HG03280 (cell line): Measurements from ENCODE around the gene SMIM3.
"Not testable (repeated sequence)": the region's sequence is repeated elsewhere in the genome, so short reads cannot be mapped to it uniquely, and the experiment has no call there.

ENCODE experiments used
- ATAC-seq: cut with Tn5 transposase; IDR thresholded peaks from one replicate; pipeline ENCODE4 v1.9.1; 2021; ENCODE audit warnings: mild to moderate bottlenecking, moderate library complexity; ENCODE audit not compliant: unreplicated experiment

SMIM3 gene

DNA sequence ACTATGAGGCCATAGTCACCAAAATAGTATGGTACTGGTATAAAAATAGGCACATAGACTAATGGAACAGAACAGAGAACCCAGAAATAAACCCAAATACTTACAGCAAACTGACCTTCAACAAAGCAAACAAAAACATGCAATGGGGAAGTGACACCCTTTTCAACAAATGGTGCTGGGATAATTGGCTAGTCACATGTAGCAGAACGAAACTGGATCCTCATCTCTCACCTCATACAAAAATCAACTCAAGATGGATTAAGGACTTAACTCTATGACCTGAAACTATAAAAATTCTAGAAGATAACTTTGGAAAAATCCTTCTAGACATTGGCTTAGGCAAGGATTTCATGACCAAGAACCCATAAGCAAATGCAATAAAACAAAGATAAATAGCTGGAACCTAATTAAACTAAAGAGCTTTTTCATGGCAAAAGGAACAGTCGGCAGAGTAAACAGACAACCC is 14.9 kb downstream of the SMIM3 start:
- not testable (repeated sequence) for ATAC-seq

DNA sequence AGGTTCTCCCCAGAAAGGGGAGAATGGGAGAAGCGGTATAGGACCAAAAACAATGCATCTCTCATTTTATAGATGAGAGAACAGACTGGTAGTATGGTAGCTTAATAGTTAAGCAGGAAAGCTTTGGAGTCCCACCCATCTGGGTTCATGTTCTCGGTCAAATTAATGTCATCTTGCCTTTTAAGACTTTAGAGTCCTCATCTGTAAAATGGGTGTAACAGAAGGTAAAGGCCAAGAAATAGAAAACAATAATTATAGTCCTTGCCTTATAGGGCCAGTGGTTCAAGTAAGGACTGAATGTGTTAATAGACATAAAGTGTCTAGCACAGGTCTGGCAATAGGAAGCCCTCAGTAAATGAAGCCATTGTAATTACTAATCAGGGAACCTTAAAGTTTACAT is 16.4 kb downstream of the SMIM3 start:
- no peak for ATAC-seq

DNA sequence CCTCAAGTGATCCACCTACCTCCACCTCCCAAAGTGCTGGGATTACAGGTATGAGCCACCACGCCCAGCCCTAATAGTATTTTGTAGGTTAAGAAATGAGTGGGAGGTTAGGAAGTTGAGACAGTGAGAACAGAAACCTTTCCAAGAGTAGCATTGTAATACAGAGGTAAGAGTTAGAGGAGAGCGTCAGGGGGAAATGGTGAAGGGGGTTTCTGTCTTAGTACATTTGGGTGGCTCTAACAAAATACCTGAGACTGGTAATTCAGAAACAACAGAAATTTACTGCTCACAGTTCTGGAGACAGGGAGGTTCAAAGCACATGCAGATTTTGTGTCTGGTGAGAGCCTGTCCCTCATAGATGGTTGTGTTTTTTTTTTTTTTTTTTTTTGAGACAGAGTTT is 18.8 kb downstream of the SMIM3 start:
- ATAC-seq = no peak

DNA sequence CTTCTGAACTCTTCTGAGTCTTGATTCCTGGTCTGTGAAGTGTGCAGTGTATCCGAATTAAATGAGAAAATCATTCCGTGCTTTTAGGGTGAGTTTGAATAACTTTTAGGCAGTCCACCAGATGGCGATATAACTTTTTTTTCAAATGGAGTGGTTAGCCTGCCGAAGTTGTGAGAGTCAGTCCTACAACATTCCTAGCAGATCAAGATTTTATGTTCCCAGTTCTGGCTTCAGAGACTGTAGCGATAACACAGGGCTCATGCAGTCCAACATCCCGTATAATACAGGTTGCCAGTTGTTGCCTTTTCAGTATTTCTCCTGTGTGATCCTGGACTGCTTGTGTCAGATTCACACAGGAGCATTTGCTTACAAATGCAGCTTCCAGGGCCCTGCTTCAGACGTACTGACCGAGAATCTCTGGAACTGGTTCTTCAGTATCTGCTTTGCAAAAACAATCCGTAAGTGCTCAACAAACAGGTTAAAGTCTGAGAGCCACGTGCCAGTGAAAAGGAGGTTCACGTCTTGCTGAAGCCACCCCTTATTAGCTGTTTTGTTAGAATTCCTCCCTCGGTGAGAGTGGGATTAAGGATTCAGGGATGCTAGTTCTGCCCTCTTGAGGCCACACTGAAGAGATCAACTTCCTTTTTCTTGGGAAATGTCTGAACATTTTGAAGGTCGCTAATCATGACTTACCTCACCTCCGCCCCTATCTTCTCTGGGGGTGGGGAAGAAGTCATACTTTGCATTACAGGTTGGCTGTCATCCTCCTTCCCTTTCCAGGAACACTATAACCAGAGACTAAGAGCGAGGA is 22.8 kb downstream of the SMIM3 start:
- no peak for ATAC-seq

DNA sequence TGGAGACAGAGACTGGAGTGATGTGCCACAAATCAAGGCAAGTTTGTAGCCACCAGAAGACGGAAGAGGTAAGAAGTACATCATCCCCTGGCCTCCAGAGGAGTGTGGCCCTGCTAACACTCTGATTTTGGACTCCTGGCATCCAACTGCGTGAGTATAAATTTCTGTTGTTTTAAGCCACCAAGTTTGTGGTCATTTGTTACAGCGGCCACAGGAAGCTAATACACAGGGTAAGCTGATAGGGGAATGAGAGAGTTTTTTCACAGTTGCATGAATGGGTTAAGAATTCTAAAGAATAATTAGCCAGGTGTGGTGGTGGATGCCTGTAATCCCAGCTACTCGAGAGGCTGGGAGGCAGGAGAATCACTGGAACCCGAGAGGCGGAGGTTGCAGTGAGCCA is 25.8 kb downstream of the SMIM3 start:
- no peak for ATAC-seq

DNA sequence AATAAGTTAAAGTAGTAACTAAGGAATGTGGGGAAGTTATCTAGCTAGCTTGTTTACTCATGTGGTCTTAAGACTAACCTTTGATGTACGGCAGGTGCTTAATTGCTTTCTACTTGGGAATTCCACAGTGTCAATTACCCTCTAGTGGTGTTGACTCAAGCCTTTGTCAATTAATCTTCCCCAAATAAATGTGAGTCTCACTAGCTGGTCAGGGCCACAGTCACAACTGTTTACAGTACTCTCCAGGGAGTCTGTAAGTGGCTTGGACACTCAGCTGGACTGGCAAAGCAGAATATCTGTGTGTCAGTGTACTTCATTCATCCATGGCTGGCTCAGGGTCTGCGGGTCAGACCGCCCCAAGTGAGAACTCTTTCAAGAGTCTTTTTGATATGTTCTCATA is 30.8 kb downstream of the SMIM3 start:
- no peak for ATAC-seq

DNA sequence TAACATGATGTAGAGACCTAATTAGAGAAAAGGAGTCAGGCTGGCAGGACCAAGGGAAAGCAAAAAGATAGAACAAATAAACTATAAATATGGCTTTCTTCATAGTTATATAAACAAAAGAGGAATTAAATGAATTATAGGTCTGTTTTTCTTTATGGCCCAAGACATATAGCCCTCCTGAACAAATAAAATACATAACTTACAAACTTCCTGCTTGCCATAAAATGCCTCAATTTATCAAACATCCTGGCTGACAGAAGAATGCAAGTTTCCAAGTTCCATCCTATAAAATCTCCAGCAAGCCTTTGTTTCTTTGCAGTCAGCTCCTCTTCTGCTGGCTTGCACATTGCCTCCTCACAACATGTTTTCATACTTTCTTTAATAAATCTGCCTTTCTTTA is 36.5 kb downstream of the SMIM3 start:
- no peak for ATAC-seq

DNA sequence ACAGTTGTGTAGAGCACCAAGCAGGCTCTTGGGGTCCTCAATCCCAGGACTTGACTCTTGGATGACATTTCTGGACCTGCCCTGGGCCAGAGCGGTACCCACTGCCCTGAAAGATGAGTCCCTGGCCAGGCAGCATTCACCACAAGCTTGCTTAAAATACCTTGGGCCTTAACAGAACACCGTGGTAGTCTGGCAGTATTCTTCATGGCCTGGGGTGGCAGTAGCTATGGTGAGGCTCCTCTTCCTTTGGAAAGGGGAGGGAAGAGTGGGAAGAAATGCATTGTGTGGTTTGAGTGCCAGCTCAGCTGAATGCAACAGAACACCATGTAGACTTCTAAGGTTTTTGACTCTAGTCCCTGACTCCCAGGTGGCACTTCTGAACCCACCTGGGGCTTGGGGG is 38.4 kb downstream of the SMIM3 start:
- ATAC-seq = no peak

DNA sequence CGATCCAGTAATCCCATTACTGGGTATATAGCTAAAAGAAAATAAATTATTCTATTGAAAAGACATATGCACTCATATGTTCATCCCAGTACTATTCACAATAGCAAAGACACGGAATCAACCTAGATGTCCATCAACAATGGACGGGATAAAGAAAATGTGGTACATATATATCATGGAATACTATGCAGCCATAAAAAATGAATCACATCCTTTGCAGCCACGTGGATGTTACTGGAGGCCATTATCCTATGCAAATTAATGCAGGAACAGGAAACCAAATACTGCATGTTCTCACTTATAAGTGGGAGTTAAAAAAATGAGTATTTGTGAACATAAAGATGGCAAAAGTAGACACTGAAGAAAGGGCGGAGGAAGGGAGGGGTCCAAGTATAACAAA is 51.2 kb downstream of the SMIM3 start:
- no peak for ATAC-seq

DNA sequence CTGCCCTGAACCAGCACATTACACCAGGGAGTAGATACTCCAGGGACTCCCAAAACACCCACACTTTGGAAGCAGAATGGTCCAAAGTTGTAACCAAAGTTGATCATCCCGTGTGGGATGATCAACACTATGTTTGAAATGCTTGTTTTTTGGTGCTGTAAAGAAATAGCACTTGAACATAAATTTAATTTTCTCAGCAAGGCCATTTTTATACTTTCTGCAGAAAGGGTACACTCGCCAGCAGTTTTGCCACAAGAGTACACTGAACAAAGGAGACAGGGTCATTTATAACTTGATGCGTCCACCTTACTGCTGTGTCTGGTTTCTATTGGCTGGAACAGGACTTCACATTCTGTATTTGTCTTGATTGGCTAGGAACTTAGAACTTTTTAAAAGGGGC is 53.3 kb downstream of the SMIM3 start:
- not testable (repeated sequence) for ATAC-seq

DNA sequence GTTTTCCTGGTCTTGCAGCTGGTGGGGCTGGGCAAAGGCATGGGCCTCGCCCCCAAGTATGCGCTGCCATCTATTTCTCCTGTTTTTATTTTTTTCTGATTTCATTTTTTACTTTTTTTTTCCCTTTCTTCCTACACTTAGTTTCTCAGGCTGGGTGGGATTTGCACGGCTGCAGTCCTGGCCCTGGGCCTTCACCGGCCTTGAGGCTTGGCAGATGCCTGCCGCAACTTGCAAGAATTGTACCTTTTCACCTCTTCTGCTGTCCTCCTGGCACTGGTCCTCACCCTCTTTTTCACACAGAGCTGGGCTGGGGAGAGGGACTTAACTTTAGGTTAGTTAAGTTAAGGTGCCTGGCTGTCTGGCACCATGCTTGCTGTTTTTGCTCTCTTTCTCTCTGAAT is 57.5 kb downstream of the SMIM3 start:
- ATAC-seq = no peak

DNA sequence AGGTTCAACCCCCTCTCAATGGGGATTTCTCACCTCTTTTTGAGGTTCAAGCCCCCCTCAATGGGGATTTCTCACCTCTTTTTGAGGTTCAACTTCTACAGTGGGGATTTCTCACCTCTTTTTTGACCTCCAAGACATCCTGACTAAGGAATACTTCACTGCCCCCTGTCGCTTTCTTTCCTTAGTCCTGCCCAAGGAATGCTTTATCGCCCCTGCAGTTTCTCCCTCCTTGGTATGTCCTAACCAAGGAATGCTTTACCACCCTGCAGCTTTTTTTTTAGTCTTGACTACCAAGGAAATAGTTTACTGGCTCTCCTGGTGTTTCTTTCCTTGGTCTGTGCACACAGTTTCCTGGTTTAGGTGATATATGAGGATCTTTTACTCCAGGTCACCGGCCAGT is 58.1 kb downstream of the SMIM3 start:
- ATAC-seq = no peak

DNA sequence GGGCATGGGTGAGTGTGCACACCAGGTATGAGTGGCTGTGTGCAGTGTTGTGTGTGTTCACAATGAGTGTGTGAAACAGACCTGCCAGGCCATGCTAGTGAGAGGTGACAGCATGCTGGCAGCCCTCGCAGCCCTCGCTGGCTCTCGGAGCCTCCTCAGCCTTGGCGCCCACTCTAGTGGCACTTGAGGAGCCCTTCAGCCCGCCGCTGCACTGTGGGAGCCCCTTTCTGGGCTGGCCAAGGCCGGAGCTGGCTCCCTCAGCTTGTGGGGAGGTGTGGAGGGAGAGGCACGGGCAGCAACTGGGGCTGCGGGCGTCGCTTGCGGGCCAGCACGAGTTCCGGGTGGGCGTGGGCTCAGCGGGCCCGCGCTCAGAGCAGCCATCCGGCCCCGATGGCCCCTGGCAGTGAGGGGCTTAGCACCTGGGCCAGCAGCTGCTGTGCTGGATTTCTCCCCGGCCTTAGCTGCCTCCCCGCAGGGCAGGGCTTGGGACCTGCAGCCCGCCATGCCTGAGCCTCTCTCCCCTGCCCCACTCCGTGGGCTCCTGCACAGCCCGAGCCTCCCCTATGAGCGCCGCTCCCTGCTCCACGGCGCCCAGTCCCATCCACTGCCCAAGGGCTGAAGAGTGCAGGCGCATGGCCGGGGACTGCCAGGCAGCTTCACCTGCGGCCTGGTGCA is 66.8 kb downstream of the SMIM3 start:
- ATAC-seq = not testable (repeated sequence)

DNA sequence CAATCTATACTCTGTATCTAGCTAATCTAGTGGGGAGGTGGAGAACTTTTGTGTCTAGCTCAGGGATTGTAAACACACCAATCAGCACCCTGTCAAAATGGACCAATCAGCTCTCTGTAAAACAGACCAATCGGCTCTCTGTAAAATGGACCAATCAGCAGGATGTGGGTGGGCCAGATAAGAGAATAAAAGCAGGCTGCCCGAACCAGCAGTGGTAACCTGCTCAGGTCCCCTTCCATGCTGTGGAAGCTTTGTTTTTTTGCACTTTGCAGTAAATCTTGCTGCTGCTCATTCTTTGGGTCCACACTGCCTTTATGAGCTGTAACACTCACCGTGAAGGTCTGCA is 67.7 kb downstream of the SMIM3 start, which contains the start of gene IRGM:
TSS of gene IRGM (plus strand) at position 214 of the 346 bp plus-strand sequence. CDS start 1,603 bp downstream, outside the sequence.
- not testable (repeated sequence) for ATAC-seq
